Keratinocyte (primary cell): ENCODE data around the gene C3orf33. TPM values are rescaled to one million over a fixed set of nuclear protein-coding genes. Genes with fewer than 3 reads are reported as not detected.

Source experiments
- DNase-seq: peaks from one replicate; pipeline ENCODE4 v3.0.0-alpha.2; 2011; ENCODE audit warnings: low read depth, missing footprints, low spot score
- FAIRE-seq: peaks from 2 replicates; lab custom pipeline; 2011; peaks lifted over from hg19 to GRCh38; lab: Jason Lieb, UNC
- H2AFZ ChIP-seq: 2 replicates; pipeline ENCODE4 v1.6.0; 2012; ENCODE audit warnings: low read length, control low read depth, inconsistent platforms; ENCODE audit not compliant: control insufficient read depth
- H3K27ac ChIP-seq: 2 replicates; pipeline ENCODE4 v1.5.1; 2011; ENCODE audit warnings: low read length; ENCODE audit not compliant: control insufficient read depth, insufficient read depth
- H3K27me3 ChIP-seq: 3 replicates; pipeline ENCODE4 v1.6.0; 2011; ENCODE audit warnings: low read length; ENCODE audit not compliant: control insufficient read depth, insufficient read depth; ENCODE audit errors: extremely low read depth
- H3K36me3 ChIP-seq, 2 experiments: 2 replicates in 1 of 2; 3 replicates in 1 of 2; pipeline ENCODE4 v1.5.1; 2011; ENCODE audit warnings: low read length in 2 of 2, mild to moderate bottlenecking in 1 of 2; ENCODE audit not compliant: control insufficient read depth in 2 of 2, insufficient read depth in 2 of 2; ENCODE audit errors: extremely low read depth in 1 of 2
- H3K4me1 ChIP-seq: 3 replicates; pipeline ENCODE4 v1.5.1; 2011; ENCODE audit warnings: low read length; ENCODE audit not compliant: control insufficient read depth, insufficient read depth; ENCODE audit errors: extremely low read depth
- H3K4me2 ChIP-seq: 3 replicates; pipeline ENCODE4 v1.6.0; 2011; ENCODE audit warnings: low read depth, low read length; ENCODE audit not compliant: control insufficient read depth, insufficient read depth; ENCODE audit errors: extremely low read depth
- H3K4me3 ChIP-seq, 3 experiments: fragments of 200-600 bp in 1 of 3; sonication (generic) in 1 of 3; 2 replicates in 2 of 3; 3 replicates in 1 of 3; pipeline ENCODE4 v1.5.1; 2011 to 2016; ENCODE audit warnings: low read length in 3 of 3, mild to moderate bottlenecking in 3 of 3, control low read depth in 2 of 3, inconsistent platforms in 1 of 3, low read depth in 1 of 3, mixed read lengths in 1 of 3, mixed run types in 1 of 3, moderate library complexity in 1 of 3; ENCODE audit not compliant: control insufficient read depth in 2 of 3, insufficient read depth in 2 of 3; ENCODE audit errors: extremely low read depth in 1 of 3
- H3K79me2 ChIP-seq: 2 replicates; pipeline ENCODE4 v1.6.0; 2012; ENCODE audit warnings: low read length; ENCODE audit not compliant: control insufficient read depth, insufficient read depth
- H3K9ac ChIP-seq: 3 replicates; pipeline ENCODE4 v1.6.0; 2011; ENCODE audit warnings: low read length; ENCODE audit not compliant: control insufficient read depth, insufficient read depth; ENCODE audit errors: extremely low read depth
- H3K9me1 ChIP-seq: 3 replicates; pipeline ENCODE4 v1.6.0; 2011; ENCODE audit warnings: low read length; ENCODE audit not compliant: control insufficient read depth, insufficient read depth; ENCODE audit errors: extremely low read depth
- H3K9me3 ChIP-seq: 2 replicates; pipeline ENCODE4 v1.5.1; 2012; ENCODE audit warnings: low read depth, low read length; ENCODE audit not compliant: control insufficient read depth
- H4K20me1 ChIP-seq: 3 replicates; pipeline ENCODE4 v1.6.0; 2011; ENCODE audit warnings: low read length; ENCODE audit not compliant: control insufficient read depth, insufficient read depth; ENCODE audit errors: extremely low read depth
- CTCF ChIP-seq, 3 experiments: IDR thresholded peaks in 1 of 3; conservative IDR thresholded peaks in 1 of 3; optimal IDR thresholded peaks in 1 of 3; 2 replicates in 2 of 3; 3 replicates in 1 of 3; pipeline versions ENCODE3 to v1.5.1; 2011; ENCODE audit warnings: low read length in 3 of 3, mild to moderate bottlenecking in 3 of 3, moderate library complexity in 2 of 3, control low read depth in 1 of 3, inconsistent platforms in 1 of 3; ENCODE audit not compliant: insufficient read depth in 2 of 3; ENCODE audit errors: extremely low read depth in 1 of 3
- EZH2 ChIP-seq: IDR thresholded peaks from one replicate; pipeline ENCODE4 v1.6.1; 2012; ENCODE audit warnings: inconsistent platforms, mild to moderate bottlenecking, low read length, moderate library complexity
- dilution Hi-C: fragments of 300-500 bp; cut with MboI; formaldehyde crosslinking; loops from one replicate; pipeline ENCODE4 v1.7.0; 2020; ENCODE audit warnings: low sequenced_read_pairs; ENCODE audit not compliant: extremely low pct_ligation_motif_present
- polyA plus RNA-seq, 5 experiments: library from polyadenylated mRNA; depleted of rRNA in 3 of 5; stranded (reverse) in 3 of 5; stranded (forward) in 1 of 5; unstranded in 1 of 5; fragments of >200 nt; gene quantifications; 1 replicate in 1 of 5; 2 replicates in 3 of 5; 3 replicates in 1 of 5; pipeline versions ENCODE4 v1.2.1 to v1.2.3, GENCODE V29; 2011 to 2012; ENCODE audit warnings: missing spikeins in 2 of 5, low read depth in 1 of 5, low replicate concordance in 1 of 5

Gene C3orf33
- polyA plus RNA-seq, 1 donor (not counting 4 experiments of a cell fraction or from before 2014, with no cell fraction given): 2.9 TPM

GRCh38 chr3:155807823-155808222 lies 1.7 kb upstream of the C3orf33 start:
- no peak overlapping the region for H3K9ac ChIP-seq
- TF ChIP-seq CTCF (optimal IDR thresholded peaks at IDR 0.05 in 1 of 3, IDR thresholded peaks at IDR 0.05 in 1 of 3, conservative IDR thresholded peaks at IDR 0.05 in 1 of 3; ENCODE audit: extremely low read depth in 1 of 3, insufficient read depth in 2 of 3, low read length in 3 of 3): no peak
- TF ChIP-seq EZH2: no peak
- no peaks in the 10 kb centered on the region for H3K27me3 ChIP-seq
- no peaks in the 10 kb centered on the region for H3K79me2 ChIP-seq
- no peaks in the 10 kb centered on the region for H3K9me3 ChIP-seq
- peaks cover 4% of the 10 kb centered on the region for H3K4me1 ChIP-seq
- no peak overlapping the region for H3K27ac ChIP-seq
- H2AFZ ChIP-seq: no peak overlapping the region
- H3K4me3 ChIP-seq: no peak overlapping the region
- H4K20me1 ChIP-seq: no peaks in the 10 kb centered on the region
- DNase-seq (no peak), FAIRE-seq (no peak)
- H3K36me3 ChIP-seq: no peaks in the 10 kb centered on the region
- H3K9me1 ChIP-seq: no peaks in the 10 kb centered on the region
- H3K4me2 ChIP-seq: no peak overlapping the region
- dilution Hi-C loops: no loop called here

GRCh38 chr3:155805204-155805801 lies 775 bp downstream of the C3orf33 start:
- H3K27ac ChIP-seq: no peak overlapping the region
- FAIRE-seq: no peak
- H3K36me3 ChIP-seq: no peaks in the 10 kb centered on the region
- DNase-seq: no peak
- peak overlapping the region; percentile 94 for H3K4me2 ChIP-seq
- H3K4me3 ChIP-seq: peak overlapping the region; percentile 68 to 78 (median 76)
- no peaks in the 10 kb centered on the region for H3K9me3 ChIP-seq
- dilution Hi-C loops: no loop called here
- peak overlapping the region; percentile 98 for H2AFZ ChIP-seq
- peaks cover 4% of the 10 kb centered on the region for H3K4me1 ChIP-seq
- no peak for TF ChIP-seq CTCF (optimal IDR thresholded peaks at IDR 0.05 in 1 of 3, IDR thresholded peaks at IDR 0.05 in 1 of 3, conservative IDR thresholded peaks at IDR 0.05 in 1 of 3; ENCODE audit: extremely low read depth in 1 of 3, insufficient read depth in 2 of 3, low read length in 3 of 3)
- no peak for TF ChIP-seq EZH2
- H3K9me1 ChIP-seq: no peaks in the 10 kb centered on the region
- no peaks in the 10 kb centered on the region for H3K27me3 ChIP-seq
- H3K79me2 ChIP-seq: no peaks in the 10 kb centered on the region
- no peaks in the 10 kb centered on the region for H4K20me1 ChIP-seq
- peak overlapping the region; percentile 83 for H3K9ac ChIP-seq
